Measurements from ENCODE around the gene CPB2. TPM values are rescaled to one million over a fixed set of nuclear protein-coding genes. Genes with fewer than 3 reads are reported as not detected.

The CPB2 gene
- total RNA-seq, 1 experiment from 2014 or later = 0.28 TPM

- TF ChIP-seq TCF7L2 (IDR thresholded peaks at IDR 0.05; ENCODE audit: low read depth, low read length) (no peak), POLR2AphosphoS5 (IDR thresholded peaks at IDR 0.05; ENCODE audit: low read depth, low read length) (no peak), REST (IDR thresholded peaks at IDR 0.05; ENCODE audit: insufficient read depth in 1 of 2, low read depth in 2 of 2, low read length in 1 of 2) (no peak), CTCF (IDR thresholded peaks at IDR 0.05) (no peak), SIN3A (IDR thresholded peaks at IDR 0.05; ENCODE audit: borderline replicate concordance, insufficient read depth, low read depth, low read length) (no peak)
- H3K36me3 ChIP-seq (ENCODE audit: control insufficient read depth, insufficient read depth, low read length) = no peaks in the 10 kb centered on the region
- ATAC-seq (no peak), DNase-seq (ENCODE audit: low read depth, low spot score) (no peak)
- BruUV-seq (replicated peaks) = no TSS peak
- CTCF ChIA-PET = no interaction called here
- H3K4me3 ChIP-seq (ENCODE audit: low read depth in 2 of 2, low read length in 2 of 2) = no peak overlapping the region
- H3K27me3 ChIP-seq (ENCODE audit: control insufficient read depth, insufficient read depth, low read length) = no peaks in the 10 kb centered on the region
- POLR2A ChIA-PET = no interaction called here
- no peaks in the 10 kb centered on the region for H3K4me1 ChIP-seq (ENCODE audit: control insufficient read depth, insufficient read depth, low read length)
- in situ Hi-C loops (cut with HindIII; ENCODE audit: low pct_unique_long_range_greater_than_20kb, low sequenced_read_pairs) = no loop called here
- H3K27ac ChIP-seq (ENCODE audit: low read length) = no peak overlapping the region
- intact Hi-C loops (cut with micrococcal nuclease; ENCODE audit: unreplicated experiment) = loop anchor here (10.0 kb wide), 1 partner anchor 315 kb away; no protein-coding TSS in a partner anchor
- H3K9me3 ChIP-seq (ENCODE audit: control insufficient read depth, insufficient read depth, low read depth, low read length) = no peaks in the 10 kb centered on the region
Observed at GRCh38 chr13:46119883-46120614, 15.2 kb upstream of the CPB2 start.

- intact Hi-C loops (cut with micrococcal nuclease; ENCODE audit: unreplicated experiment) = no loop called here
- ATAC-seq (no peak), DNase-seq (ENCODE audit: low read depth, low spot score) (no peak)
- POLR2A ChIA-PET = no interaction called here
- no peaks in the 10 kb centered on the region for H3K4me1 ChIP-seq (ENCODE audit: control insufficient read depth, insufficient read depth, low read length)
- H3K36me3 ChIP-seq (ENCODE audit: control insufficient read depth, insufficient read depth, low read length) = no peaks in the 10 kb centered on the region
- no peak overlapping the region for H3K4me3 ChIP-seq (ENCODE audit: low read depth in 2 of 2, low read length in 2 of 2)
- no peaks in the 10 kb centered on the region for H3K9me3 ChIP-seq (ENCODE audit: control insufficient read depth, insufficient read depth, low read depth, low read length)
- no peaks in the 10 kb centered on the region for H3K27me3 ChIP-seq (ENCODE audit: control insufficient read depth, insufficient read depth, low read length)
- CTCF ChIA-PET = no interaction called here
- TF ChIP-seq SIN3A (IDR thresholded peaks at IDR 0.05; ENCODE audit: borderline replicate concordance, insufficient read depth, low read depth, low read length) = no peak
- no peak for TF ChIP-seq CTCF (IDR thresholded peaks at IDR 0.05)
- TF ChIP-seq TCF7L2 (IDR thresholded peaks at IDR 0.05; ENCODE audit: low read depth, low read length) = no peak
- no peak for TF ChIP-seq REST (IDR thresholded peaks at IDR 0.05; ENCODE audit: insufficient read depth in 1 of 2, low read depth in 2 of 2, low read length in 1 of 2)
- TF ChIP-seq POLR2AphosphoS5 (IDR thresholded peaks at IDR 0.05; ENCODE audit: low read depth, low read length) = no peak
- in situ Hi-C loops (cut with HindIII; ENCODE audit: low pct_unique_long_range_greater_than_20kb, low sequenced_read_pairs) = no loop called here
- no TSS peak for BruUV-seq (replicated peaks)
- no peak overlapping the region for H3K27ac ChIP-seq (ENCODE audit: low read length)
Observed at GRCh38 chr13:46116653-46117502, 12.0 kb upstream of the CPB2 start.
